B cell (primary cell): ENCODE results near the gene DOCK1. TPM values are rescaled to one million over a fixed set of nuclear protein-coding genes. Genes with fewer than 3 reads are reported as not detected.

Experiments
- ATAC-seq: fragments of 200-7000 bp; cut with Tn5 transposase; one replicate; pipeline ENCODE4 v1.10.0; 2021; ENCODE audit warnings: low read depth, mild to moderate bottlenecking, moderate number of reproducible peaks, moderate library complexity
- CTCF ChIA-PET: fragments of 350-600 bp; sonication (Branson Sonifier 250); formaldehyde crosslinking; loops from one replicate; lab custom pipeline; 2021; ENCODE audit warnings: antibody characterized with exemption, inconsistent platforms; lab: Charles Lee
- POLR2A ChIA-PET: fragments of 350-600 bp; sonication (Branson Sonifier 250); formaldehyde crosslinking; loops from one replicate; lab custom pipeline; 2021; ENCODE audit warnings: antibody characterized with exemption; lab: Charles Lee
- DNase-seq: peaks from one replicate; pipeline ENCODE4 v3.0.0; 2013
- H2AFZ ChIP-seq: 2 replicates; pipeline ENCODE4 v1.6.1; 2012; ENCODE audit warnings: mild to moderate bottlenecking, low read depth, low read length; ENCODE audit not compliant: insufficient read depth, poor library complexity, severe bottlenecking
- H3K27ac ChIP-seq, 2 donors: 1 replicate in 1 of 2; 2 replicates in 1 of 2; pipeline ENCODE4 v1.5.1; 2012 to 2013; ENCODE audit warnings: low read length in 2 of 2, mild to moderate bottlenecking in 2 of 2, moderate library complexity in 1 of 2
- H3K27me3 ChIP-seq, 4 experiments: fragments of 200-600 bp in 1 of 4; sonication (generic) in 1 of 4; replicated peaks in 1 of 4; 1 replicate in 2 of 4; 2 replicates in 2 of 4; pipeline versions ENCODE4 v1.6.1 to v1.7.0; 2013 to 2016; ENCODE audit warnings: low read length in 3 of 4, mild to moderate bottlenecking in 2 of 4, mixed read lengths in 1 of 4, moderate library complexity in 1 of 4; ENCODE audit not compliant: insufficient read depth in 4 of 4, control insufficient read depth in 3 of 4; ENCODE audit errors: control extremely low read depth in 1 of 4
- H3K36me3 ChIP-seq, 2 experiments: replicated peaks in 1 of 2; 1 replicate in 1 of 2; 2 replicates in 1 of 2; pipeline versions ENCODE4 v1.6.1 to v1.7.1; 2013; ENCODE audit warnings: low read length in 1 of 2; ENCODE audit not compliant: insufficient read depth in 2 of 2, control insufficient read depth in 1 of 2; ENCODE audit errors: control extremely low read depth in 1 of 2, extremely low read depth in 1 of 2
- H3K4me1 ChIP-seq, 2 donors: fragments of 200-600 bp in 1 of 2; sonication (generic) in 1 of 2; 1 replicate in 1 of 2; 2 replicates in 1 of 2; pipeline versions ENCODE4 v1.5.1 to v1.6.1; 2013 to 2017; ENCODE audit warnings: low read length in 2 of 2; ENCODE audit not compliant: control insufficient read depth in 2 of 2, insufficient read depth in 2 of 2
- H3K4me2 ChIP-seq: replicated peaks from 2 replicates; pipeline ENCODE3; 2012; ENCODE audit warnings: mild to moderate bottlenecking, low read depth, low read length; ENCODE audit not compliant: poor library complexity, severe bottlenecking
- H3K4me3 ChIP-seq, 5 experiments: fragments of 200-600 bp in 1 of 5; sonication (generic) in 1 of 5; 1 replicate in 3 of 5; 2 replicates in 2 of 5; pipeline versions ENCODE4 v1.5.1 to v1.7.0; 2011 to 2016; ENCODE audit warnings: low read length in 4 of 5, mild to moderate bottlenecking in 4 of 5, low read depth in 2 of 5, control low read depth in 1 of 5, moderate library complexity in 1 of 5; ENCODE audit not compliant: insufficient read depth in 1 of 5; ENCODE audit errors: control extremely low read depth in 1 of 5, extremely low read depth in 1 of 5
- H3K79me2 ChIP-seq: fragments of 200-600 bp; sonication (generic); one replicate; pipeline ENCODE4 v1.6.0; 2016; ENCODE audit warnings: low read length; ENCODE audit not compliant: control insufficient read depth, insufficient read depth
- H3K9ac ChIP-seq: fragments of 200-600 bp; sonication (generic); 2 replicates; pipeline ENCODE4 v1.6.1; 2017; ENCODE audit warnings: mild to moderate bottlenecking, low read length, moderate library complexity
- H3K9me3 ChIP-seq, 3 donors: one replicate each; pipeline versions ENCODE4 v1.6.1 to v1.7.1; 2013; ENCODE audit warnings: low read length in 2 of 3; ENCODE audit not compliant: control insufficient read depth in 2 of 3, insufficient read depth in 1 of 3; ENCODE audit errors: control extremely low read depth in 1 of 3
- H4K20me1 ChIP-seq: 2 replicates; pipeline ENCODE4 v1.6.0; 2012; ENCODE audit warnings: mild to moderate bottlenecking, low read length; ENCODE audit not compliant: insufficient read depth, control insufficient read depth, poor library complexity, severe bottlenecking
- H3K27ac Mint-ChIP-seq: one replicate; pipeline ENCODE4 v1.8.0; 2021; ENCODE audit warnings: mixed read lengths
- H3K27me3 Mint-ChIP-seq: one replicate; pipeline ENCODE4 v1.8.0; 2021; ENCODE audit warnings: mixed read lengths
- H3K4me1 Mint-ChIP-seq: one replicate; pipeline ENCODE4 v1.8.0; 2021; ENCODE audit warnings: mixed read lengths
- H3K4me3 Mint-ChIP-seq: one replicate; pipeline ENCODE4 v1.8.0; 2021; ENCODE audit warnings: mixed read lengths
- H3K9me3 Mint-ChIP-seq: one replicate; pipeline ENCODE4 v1.8.0; 2022; ENCODE audit warnings: mixed read lengths; ENCODE audit not compliant: insufficient read depth
- EZH2 ChIP-seq: IDR thresholded peaks from 2 replicates; pipeline ENCODE4 v1.6.1; 2012; ENCODE audit warnings: borderline replicate concordance, low read depth, mild to moderate bottlenecking, moderate library complexity, low read length; ENCODE audit not compliant: insufficient read depth, poor library complexity, severe bottlenecking
- WGBS: methylation state at CpG from one replicate; pipeline ENCODE4 v1.1.5; 2013; ENCODE audit warnings: missing lambda C conversion rate; ENCODE audit not compliant: insufficient coverage; 5-methylcytosine and 5-hydroxymethylcytosine counted together
- intact Hi-C: fragments of 100-400 bp; cut with micrococcal nuclease; formaldehyde crosslinking; loops from one replicate; pipeline ENCODE4 v1.10.0; 2022
- polyA plus RNA-seq: library from polyadenylated mRNA; depleted of rRNA; stranded (reverse); fragments of >200 nt; gene quantifications from 2 replicates; pipeline ENCODE4 v1.2.3, GENCODE V29; 2012
- total RNA-seq, 2 donors: library from RNA; stranded (reverse); fragments of 120-200 nt in 1 of 2; gene quantifications; 1 replicate in 1 of 2; 2 replicates in 1 of 2; pipeline versions ENCODE4 v1.2.3 to v1.2.4, GENCODE V29; 2013 to 2022
- TF ChIP-seq, protein P1 (sequence below): fragments of 200-600 bp; IDR thresholded peaks from one replicate; pipeline ENCODE4 v1.8.0; 2022; ENCODE audit warnings: antibody characterized with exemption, mild to moderate bottlenecking

Gene DOCK1
- total and polyA plus RNA-seq, 2 donors (not counting 1 experiment from before 2014, with no cell fraction given): not detected

DNA sequence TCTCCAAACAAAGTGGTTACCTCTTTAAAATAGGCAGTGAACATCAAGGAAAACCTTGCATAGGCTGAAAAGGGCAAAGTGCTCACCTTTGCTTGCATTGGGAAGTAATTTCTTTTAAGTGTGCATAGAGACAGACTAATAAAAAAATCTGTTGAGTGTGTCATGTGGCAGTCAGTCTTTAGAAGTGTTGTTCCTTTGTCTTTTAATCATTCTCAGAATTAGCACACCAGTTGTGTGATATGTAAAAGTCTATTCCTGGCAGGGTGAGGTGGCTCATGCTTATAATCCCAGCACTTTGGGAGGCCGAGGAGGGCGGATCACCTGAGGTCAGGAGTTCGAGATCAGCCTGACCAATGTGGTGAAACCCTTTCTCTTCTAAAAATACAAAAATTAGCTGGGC lies 174.2 kb downstream of the DOCK1 start:
- TF ChIP-seq, protein P1, sequence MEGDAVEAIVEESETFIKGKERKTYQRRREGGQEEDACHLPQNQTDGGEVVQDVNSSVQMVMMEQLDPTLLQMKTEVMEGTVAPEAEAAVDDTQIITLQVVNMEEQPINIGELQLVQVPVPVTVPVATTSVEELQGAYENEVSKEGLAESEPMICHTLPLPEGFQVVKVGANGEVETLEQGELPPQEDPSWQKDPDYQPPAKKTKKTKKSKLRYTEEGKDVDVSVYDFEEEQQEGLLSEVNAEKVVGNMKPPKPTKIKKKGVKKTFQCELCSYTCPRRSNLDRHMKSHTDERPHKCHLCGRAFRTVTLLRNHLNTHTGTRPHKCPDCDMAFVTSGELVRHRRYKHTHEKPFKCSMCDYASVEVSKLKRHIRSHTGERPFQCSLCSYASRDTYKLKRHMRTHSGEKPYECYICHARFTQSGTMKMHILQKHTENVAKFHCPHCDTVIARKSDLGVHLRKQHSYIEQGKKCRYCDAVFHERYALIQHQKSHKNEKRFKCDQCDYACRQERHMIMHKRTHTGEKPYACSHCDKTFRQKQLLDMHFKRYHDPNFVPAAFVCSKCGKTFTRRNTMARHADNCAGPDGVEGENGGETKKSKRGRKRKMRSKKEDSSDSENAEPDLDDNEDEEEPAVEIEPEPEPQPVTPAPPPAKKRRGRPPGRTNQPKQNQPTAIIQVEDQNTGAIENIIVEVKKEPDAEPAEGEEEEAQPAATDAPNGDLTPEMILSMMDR: no peak
- TF ChIP-seq EZH2: no peak
- Mint-ChIP-seq H3K9me3 (no peaks in the 10 kb centered on the region), H3K4me3 (no peak overlapping the region), H3K27ac (no peak overlapping the region), H3K4me1 (no peaks in the 10 kb centered on the region), H3K27me3 (no peaks in the 10 kb centered on the region)
- Histone ChIP-seq H3K9ac (no peak overlapping the region), H3K4me2 (no peak overlapping the region), H3K27me3 (no peaks in the 10 kb centered on the region), H2AFZ (no peak overlapping the region), H4K20me1 (no peaks in the 10 kb centered on the region), H3K36me3 (no peaks in the 10 kb centered on the region), H3K27ac (no peak overlapping the region), H3K79me2 (no peaks in the 10 kb centered on the region), H3K4me1 (no peaks in the 10 kb centered on the region), H3K4me3 (no peak overlapping the region), H3K9me3 (peaks cover 0 to 2% (median 0%) of the 10 kb centered on the region in 3 donors)
- ATAC-seq (no peak), DNase-seq (no peak)
- POLR2A ChIA-PET: no interaction called here
- CTCF ChIA-PET: no interaction called here
- WGBS: 100% methylated on average over 3 of the region's 3 CpGs
- intact Hi-C loops: no loop called here

DNA sequence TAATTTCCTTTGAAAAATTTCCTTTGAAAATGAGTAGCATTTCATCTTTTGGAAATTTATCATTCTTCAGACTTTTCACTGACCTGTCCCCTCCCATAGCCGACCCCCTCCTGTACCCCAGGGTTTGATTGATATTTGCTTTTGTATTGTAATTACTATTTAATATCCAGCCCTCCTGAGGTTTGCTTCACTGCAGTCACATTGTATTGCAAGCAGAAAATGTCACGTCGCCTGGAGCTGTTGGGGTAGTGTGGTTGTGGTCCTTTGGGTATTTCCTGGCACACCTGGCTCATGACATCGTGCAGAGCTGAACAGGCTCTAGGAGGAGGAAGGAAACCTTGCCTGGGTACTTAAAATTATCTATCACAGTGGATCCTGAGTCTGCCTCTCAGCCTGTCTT lies 175.1 kb downstream of the DOCK1 start:
- 60% methylated on average over 2 of the region's 4 CpGs for WGBS
- Histone ChIP-seq H3K4me1 (no peaks in the 10 kb centered on the region), H3K9ac (no peak overlapping the region), H2AFZ (no peak overlapping the region), H3K4me2 (no peak overlapping the region), H3K27ac (no peak overlapping the region), H3K79me2 (no peaks in the 10 kb centered on the region), H3K4me3 (no peak overlapping the region), H4K20me1 (no peaks in the 10 kb centered on the region), H3K9me3 (peaks cover 0 to 2% (median 0%) of the 10 kb centered on the region in 3 donors), H3K36me3 (no peaks in the 10 kb centered on the region), H3K27me3 (no peaks in the 10 kb centered on the region)
- intact Hi-C loops: no loop called here
- Mint-ChIP-seq H3K4me3 (no peak overlapping the region), H3K4me1 (no peaks in the 10 kb centered on the region), H3K27me3 (no peaks in the 10 kb centered on the region), H3K27ac (no peak overlapping the region), H3K9me3 (no peaks in the 10 kb centered on the region)
- CTCF ChIA-PET: no interaction called here
- POLR2A ChIA-PET: no interaction called here
- TF ChIP-seq, protein P1: no peak
- no peak for ATAC-seq
- DNase-seq: no peak
